Esophagus squamous epithelium (tissue), 4 donors: ENCODE measurements around the gene GRK1.

Experiments
- POLR2A ChIP-seq, 4 donors: fragments of 450-650 bp; IDR thresholded peaks; one replicate each; pipeline ENCODE4 v1.6.1; 2017; ENCODE audit warnings: antibody characterized with exemption in 4 of 4, mild to moderate bottlenecking in 4 of 4, moderate library complexity in 3 of 4
- TF ChIP-seq, protein P1 (sequence below), 6 experiments: fragments of 450-650 bp in 4 of 6; fragments of 200-600 bp in 2 of 6; sonication (generic) in 2 of 6; IDR thresholded peaks; one replicate each; pipeline ENCODE4 v1.5.1; 2016 to 2019; ENCODE audit warnings: antibody characterized with exemption in 6 of 6, mild to moderate bottlenecking in 4 of 6, moderate library complexity in 4 of 6

DNA sequence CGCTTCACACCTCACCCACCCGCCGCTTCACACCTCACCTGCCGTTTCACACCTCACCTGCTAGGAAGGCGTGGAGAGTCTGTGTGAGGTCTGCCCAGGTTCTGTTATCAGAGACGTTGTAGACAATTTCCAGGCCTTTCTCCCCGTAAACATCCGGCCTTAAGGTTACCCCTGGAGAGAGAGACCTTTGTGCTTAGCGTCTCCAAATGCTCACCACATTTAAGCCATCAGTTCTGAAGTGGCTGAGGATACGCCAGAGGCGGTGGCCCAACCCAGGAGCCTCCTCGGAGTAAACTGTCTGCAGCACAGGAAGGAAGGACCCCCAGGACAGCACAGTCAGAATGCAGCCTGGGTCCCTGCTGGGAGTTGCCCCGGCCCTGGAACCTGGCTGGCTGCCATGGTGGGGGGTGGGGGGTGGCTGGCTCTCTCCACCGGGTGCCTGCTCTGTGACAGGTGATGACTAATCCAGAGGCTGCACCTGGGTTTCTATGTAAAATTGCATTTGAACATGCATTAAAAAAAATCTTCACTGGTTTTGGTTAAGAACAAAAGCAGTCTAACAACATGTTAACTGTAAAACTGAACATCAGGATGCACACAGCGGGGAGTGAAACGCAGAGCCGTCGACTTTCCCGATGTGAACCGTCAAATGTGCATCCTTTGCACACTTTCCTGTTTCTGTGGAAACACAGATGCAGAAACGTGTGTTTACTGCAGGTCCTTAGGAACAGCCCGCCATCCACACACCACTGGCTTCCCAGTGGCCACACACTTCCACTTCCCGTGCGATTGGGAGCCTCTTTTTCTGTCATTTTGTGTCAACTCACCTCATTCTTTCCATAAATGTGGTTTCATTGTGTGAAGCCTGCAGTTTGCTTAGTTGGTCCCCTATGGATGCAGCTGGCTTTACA lies 13.5 kb upstream of the GRK1 start:
- TF ChIP-seq, protein P1, sequence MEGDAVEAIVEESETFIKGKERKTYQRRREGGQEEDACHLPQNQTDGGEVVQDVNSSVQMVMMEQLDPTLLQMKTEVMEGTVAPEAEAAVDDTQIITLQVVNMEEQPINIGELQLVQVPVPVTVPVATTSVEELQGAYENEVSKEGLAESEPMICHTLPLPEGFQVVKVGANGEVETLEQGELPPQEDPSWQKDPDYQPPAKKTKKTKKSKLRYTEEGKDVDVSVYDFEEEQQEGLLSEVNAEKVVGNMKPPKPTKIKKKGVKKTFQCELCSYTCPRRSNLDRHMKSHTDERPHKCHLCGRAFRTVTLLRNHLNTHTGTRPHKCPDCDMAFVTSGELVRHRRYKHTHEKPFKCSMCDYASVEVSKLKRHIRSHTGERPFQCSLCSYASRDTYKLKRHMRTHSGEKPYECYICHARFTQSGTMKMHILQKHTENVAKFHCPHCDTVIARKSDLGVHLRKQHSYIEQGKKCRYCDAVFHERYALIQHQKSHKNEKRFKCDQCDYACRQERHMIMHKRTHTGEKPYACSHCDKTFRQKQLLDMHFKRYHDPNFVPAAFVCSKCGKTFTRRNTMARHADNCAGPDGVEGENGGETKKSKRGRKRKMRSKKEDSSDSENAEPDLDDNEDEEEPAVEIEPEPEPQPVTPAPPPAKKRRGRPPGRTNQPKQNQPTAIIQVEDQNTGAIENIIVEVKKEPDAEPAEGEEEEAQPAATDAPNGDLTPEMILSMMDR (IDR thresholded peaks at IDR 0.05), result no peak
- no peak for TF ChIP-seq POLR2A (IDR thresholded peaks at IDR 0.05)
